GM12892 (cell line): ENCODE measurements around the gene STRADB.

Source experiments
- POLR2A ChIP-seq: IDR thresholded peaks from 2 replicates; pipeline ENCODE4 v1.6.1; 2011; ENCODE audit warnings: low read depth, low read length, control low read depth
- POLR2AphosphoS5 ChIP-seq: IDR thresholded peaks from 2 replicates; pipeline ENCODE4 v1.6.1; 2011; ENCODE audit warnings: low read depth, low read length, control low read depth
- TAF1 ChIP-seq: IDR thresholded peaks from 2 replicates; pipeline ENCODE4 v1.6.1; 2011; ENCODE audit warnings: low read depth, mild to moderate bottlenecking, control low read depth, low read length, borderline replicate concordance

DNA sequence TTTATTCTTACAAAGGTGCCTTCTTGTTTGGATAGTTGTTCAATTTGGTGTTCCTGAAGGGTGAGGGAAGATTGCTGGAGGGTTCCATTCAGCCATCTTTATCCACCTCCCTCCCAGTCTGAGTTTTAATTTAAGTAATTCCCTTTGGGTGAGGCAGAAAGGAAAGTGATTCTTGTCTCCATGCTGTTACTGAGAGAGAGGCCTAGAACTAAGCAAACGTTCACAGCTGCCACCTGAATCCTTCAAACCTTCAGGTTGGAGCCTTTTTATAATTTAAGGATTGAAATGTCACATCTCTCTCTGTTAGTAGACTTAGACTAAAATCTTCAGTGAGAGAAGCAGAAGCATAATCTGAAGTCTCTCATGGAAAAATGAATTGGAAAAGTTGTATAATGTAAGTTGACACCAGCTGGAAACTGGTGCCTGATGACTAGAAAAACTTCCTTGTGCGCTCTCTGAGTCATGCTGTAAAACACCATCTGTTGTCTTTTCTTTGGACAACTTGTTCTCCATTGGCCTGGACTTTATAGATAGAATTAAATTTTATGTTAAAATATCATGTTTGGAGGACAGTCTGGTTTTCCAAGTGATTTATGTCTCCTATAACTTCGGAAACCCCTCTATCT is 14.6 kb downstream of the STRADB start:
- TF ChIP-seq TAF1 (no peak), POLR2A (no peak), POLR2AphosphoS5 (no peak)
